Left ventricle myocardium inferior (tissue), 1 donor: ENCODE measurements around the gene IGSF21. TPM values are rescaled to one million over a fixed set of nuclear protein-coding genes. Genes with fewer than 3 reads are reported as not detected.

Experiments used
- DNase-seq: peaks from one replicate; pipeline ENCODE4 v3.0.0-alpha.2; 2020
- H3K27ac ChIP-seq: fragments of 200-600 bp; replicated peaks from 2 replicates; pipeline ENCODE4 v1.8.0; 2021
- H3K27me3 ChIP-seq: fragments of 200-600 bp; 2 replicates; pipeline ENCODE4 v1.8.0; 2021; ENCODE audit warnings: low read depth
- H3K36me3 ChIP-seq: fragments of 200-600 bp; 2 replicates; pipeline ENCODE4 v1.8.0; 2021
- H3K4me1 ChIP-seq: fragments of 200-600 bp; 2 replicates; pipeline ENCODE4 v1.8.0; 2021
- H3K4me3 ChIP-seq: fragments of 200-600 bp; 2 replicates; pipeline ENCODE4 v1.8.0; 2021; ENCODE audit warnings: mild to moderate bottlenecking, moderate library complexity
- H3K9me3 ChIP-seq: fragments of 200-600 bp; replicated peaks from 2 replicates; pipeline ENCODE4 v1.8.0; 2021
- CTCF ChIP-seq: fragments of 200-600 bp; IDR thresholded peaks from 2 replicates; pipeline ENCODE4 v1.8.0; 2021; ENCODE audit warnings: antibody characterized with exemption, mild to moderate bottlenecking, borderline replicate concordance
- intact Hi-C: fragments of 100-400 bp; cut with micrococcal nuclease; formaldehyde crosslinking; loops from one replicate; pipeline ENCODE4 v1.11.0; 2022
- total RNA-seq: library from RNA; stranded (reverse); fragmentation: NEBNext Ultra II Directional; extraction: Animal tissue kit (Norgen Biotek cat#: 25700); gene quantifications from one replicate; pipeline ENCODE4 v1.2.1, GENCODE V29; 2021
- donor health status: DM: no; HTN: yes; CAD: no; lungs with severe emphysema.

The IGSF21 gene
- total RNA-seq, 1 donor from 2014 or later: 0.47 TPM

DNA sequence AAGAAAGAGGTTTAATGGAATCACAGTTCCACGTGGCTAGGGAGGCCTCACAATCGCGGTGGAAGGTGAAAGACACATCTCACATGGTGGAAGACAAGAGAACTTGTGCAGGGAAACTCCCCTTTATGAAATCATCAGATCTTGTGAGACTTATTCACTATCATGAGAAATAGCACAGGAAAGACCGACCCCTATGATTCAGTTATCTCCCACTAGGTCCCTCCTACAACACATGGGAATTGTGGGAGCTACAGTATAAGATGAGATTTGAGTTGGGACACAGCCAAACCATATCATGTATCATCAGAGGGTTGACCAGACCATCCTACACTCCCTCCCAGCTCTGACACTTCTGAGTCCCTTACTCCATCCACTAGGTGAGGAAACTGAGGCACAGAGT lies 229.2 kb downstream of the IGSF21 start:
- intact Hi-C loops: no loop called here
- peaks cover 94% of the 10 kb centered on the region for H3K27me3 ChIP-seq

DNA sequence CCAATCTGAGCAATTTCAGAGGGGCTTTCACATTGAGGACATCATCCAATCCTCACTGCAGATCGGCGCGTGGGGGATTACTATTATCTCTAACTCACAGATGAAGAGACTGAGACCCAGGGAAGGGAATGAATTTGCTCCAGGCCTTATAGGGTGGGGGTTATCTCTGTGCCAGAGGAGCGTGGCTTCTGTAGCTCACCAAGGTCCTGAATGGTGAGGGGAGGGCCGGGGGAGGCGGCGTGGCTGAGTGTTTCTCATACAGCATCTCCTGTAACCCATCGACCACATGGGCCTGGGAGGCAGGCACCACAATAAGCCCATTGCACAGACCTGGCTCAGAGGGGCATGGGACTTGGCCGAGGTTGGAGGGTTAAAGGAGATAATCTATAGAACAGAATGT lies 230.2 kb downstream of the IGSF21 start:
- H3K27me3 ChIP-seq: peaks cover 94% of the 10 kb centered on the region
- H3K4me1 ChIP-seq: no peaks in the 10 kb centered on the region
- intact Hi-C loops: no loop called here
- H3K4me3 ChIP-seq: no peak overlapping the region
- no peak for DNase-seq
- H3K9me3 ChIP-seq: no peaks in the 10 kb centered on the region
- no peaks in the 10 kb centered on the region for H3K36me3 ChIP-seq
- TF ChIP-seq CTCF: no peak
- no peak overlapping the region for H3K27ac ChIP-seq

More for the DNA sequence above, 229.2 kb downstream of the IGSF21 start:
- Histone ChIP-seq H3K27ac (no peak overlapping the region), H3K36me3 (no peaks in the 10 kb centered on the region), H3K4me3 (no peak overlapping the region), H3K4me1 (no peaks in the 10 kb centered on the region), H3K9me3 (no peaks in the 10 kb centered on the region)
- no peak for DNase-seq
- no peak for TF ChIP-seq CTCF

DNA sequence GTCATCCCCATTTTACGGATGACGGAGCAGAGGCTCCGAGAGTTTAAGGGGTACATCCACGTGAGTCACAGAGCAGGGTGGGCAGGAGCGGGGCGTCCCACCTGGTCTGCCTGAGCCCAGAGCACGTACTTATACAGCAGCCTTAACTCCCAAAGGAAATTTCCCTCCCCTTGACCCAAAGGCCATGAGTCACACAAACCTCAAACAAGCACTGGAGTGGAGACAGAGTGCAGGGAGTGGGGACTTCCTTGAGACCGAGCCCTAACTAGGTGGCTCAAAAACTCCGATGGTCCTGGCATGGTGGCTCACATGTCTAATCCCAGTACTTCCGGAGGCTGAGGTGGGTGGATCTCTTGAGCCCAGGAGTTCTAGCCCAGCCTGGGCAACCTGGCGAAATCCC lies 231.6 kb downstream of the IGSF21 start:
- H3K4me3 ChIP-seq: no peak overlapping the region
- H3K9me3 ChIP-seq: peaks cover 5% of the 10 kb centered on the region
- H3K4me1 ChIP-seq: no peaks in the 10 kb centered on the region
- H3K27ac ChIP-seq: no peak overlapping the region
- no peaks in the 10 kb centered on the region for H3K36me3 ChIP-seq
- intact Hi-C loops: no loop called here
- TF ChIP-seq CTCF: no peak
- H3K27me3 ChIP-seq: peaks cover 96% of the 10 kb centered on the region
- no peak for DNase-seq

GRCh38 chr1:18340158-18340764 lies 232.7 kb downstream of the IGSF21 start:
- H3K27me3 ChIP-seq: peaks cover 96% of the 10 kb centered on the region
- no peak overlapping the region for H3K27ac ChIP-seq
- no peak for DNase-seq
- no peak overlapping the region for H3K4me3 ChIP-seq
- H3K36me3 ChIP-seq: no peaks in the 10 kb centered on the region
- no peak for TF ChIP-seq CTCF
- intact Hi-C loops: no loop called here
- H3K4me1 ChIP-seq: no peaks in the 10 kb centered on the region
- peaks cover 5% of the 10 kb centered on the region for H3K9me3 ChIP-seq

DNA sequence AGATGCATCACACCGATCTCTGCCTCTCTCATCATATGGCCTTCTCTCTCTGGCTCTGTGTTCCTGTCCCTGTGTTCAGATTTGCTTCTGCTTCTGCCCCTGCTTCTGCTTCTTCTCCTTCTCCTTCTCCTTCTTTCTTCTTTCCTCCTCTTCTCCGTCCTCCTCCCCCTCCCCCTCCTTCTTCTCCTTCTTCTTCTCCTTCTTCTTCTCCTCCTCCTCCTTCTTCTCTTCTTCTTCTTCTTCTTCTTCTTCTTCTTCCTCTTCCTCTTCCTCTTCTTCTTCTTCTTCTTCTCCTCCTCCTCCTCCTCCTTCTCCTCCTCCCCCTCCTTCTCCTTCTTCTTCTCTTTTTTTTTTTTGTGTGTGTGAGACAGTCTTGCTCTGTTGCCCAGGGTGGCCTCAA lies 233.2 kb downstream of the IGSF21 start:
- H3K4me3 ChIP-seq: no peak overlapping the region
- H3K9me3 ChIP-seq: peaks cover 5% of the 10 kb centered on the region
- H3K27ac ChIP-seq: no peak overlapping the region
- no peak for TF ChIP-seq CTCF
- H3K27me3 ChIP-seq: peaks cover 96% of the 10 kb centered on the region
- H3K36me3 ChIP-seq: no peaks in the 10 kb centered on the region
- H3K4me1 ChIP-seq: no peaks in the 10 kb centered on the region
- no peak for DNase-seq
- intact Hi-C loops: no loop called here
